Measurements from ENCODE around the gene POLE.
A peak's percentile ranks its signal among the peaks of the same experiment; 100 is the strongest.

POLE gene, protein sequence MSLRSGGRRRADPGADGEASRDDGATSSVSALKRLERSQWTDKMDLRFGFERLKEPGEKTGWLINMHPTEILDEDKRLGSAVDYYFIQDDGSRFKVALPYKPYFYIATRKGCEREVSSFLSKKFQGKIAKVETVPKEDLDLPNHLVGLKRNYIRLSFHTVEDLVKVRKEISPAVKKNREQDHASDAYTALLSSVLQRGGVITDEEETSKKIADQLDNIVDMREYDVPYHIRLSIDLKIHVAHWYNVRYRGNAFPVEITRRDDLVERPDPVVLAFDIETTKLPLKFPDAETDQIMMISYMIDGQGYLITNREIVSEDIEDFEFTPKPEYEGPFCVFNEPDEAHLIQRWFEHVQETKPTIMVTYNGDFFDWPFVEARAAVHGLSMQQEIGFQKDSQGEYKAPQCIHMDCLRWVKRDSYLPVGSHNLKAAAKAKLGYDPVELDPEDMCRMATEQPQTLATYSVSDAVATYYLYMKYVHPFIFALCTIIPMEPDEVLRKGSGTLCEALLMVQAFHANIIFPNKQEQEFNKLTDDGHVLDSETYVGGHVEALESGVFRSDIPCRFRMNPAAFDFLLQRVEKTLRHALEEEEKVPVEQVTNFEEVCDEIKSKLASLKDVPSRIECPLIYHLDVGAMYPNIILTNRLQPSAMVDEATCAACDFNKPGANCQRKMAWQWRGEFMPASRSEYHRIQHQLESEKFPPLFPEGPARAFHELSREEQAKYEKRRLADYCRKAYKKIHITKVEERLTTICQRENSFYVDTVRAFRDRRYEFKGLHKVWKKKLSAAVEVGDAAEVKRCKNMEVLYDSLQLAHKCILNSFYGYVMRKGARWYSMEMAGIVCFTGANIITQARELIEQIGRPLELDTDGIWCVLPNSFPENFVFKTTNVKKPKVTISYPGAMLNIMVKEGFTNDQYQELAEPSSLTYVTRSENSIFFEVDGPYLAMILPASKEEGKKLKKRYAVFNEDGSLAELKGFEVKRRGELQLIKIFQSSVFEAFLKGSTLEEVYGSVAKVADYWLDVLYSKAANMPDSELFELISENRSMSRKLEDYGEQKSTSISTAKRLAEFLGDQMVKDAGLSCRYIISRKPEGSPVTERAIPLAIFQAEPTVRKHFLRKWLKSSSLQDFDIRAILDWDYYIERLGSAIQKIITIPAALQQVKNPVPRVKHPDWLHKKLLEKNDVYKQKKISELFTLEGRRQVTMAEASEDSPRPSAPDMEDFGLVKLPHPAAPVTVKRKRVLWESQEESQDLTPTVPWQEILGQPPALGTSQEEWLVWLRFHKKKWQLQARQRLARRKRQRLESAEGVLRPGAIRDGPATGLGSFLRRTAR (N-terminal part only)

DNA sequence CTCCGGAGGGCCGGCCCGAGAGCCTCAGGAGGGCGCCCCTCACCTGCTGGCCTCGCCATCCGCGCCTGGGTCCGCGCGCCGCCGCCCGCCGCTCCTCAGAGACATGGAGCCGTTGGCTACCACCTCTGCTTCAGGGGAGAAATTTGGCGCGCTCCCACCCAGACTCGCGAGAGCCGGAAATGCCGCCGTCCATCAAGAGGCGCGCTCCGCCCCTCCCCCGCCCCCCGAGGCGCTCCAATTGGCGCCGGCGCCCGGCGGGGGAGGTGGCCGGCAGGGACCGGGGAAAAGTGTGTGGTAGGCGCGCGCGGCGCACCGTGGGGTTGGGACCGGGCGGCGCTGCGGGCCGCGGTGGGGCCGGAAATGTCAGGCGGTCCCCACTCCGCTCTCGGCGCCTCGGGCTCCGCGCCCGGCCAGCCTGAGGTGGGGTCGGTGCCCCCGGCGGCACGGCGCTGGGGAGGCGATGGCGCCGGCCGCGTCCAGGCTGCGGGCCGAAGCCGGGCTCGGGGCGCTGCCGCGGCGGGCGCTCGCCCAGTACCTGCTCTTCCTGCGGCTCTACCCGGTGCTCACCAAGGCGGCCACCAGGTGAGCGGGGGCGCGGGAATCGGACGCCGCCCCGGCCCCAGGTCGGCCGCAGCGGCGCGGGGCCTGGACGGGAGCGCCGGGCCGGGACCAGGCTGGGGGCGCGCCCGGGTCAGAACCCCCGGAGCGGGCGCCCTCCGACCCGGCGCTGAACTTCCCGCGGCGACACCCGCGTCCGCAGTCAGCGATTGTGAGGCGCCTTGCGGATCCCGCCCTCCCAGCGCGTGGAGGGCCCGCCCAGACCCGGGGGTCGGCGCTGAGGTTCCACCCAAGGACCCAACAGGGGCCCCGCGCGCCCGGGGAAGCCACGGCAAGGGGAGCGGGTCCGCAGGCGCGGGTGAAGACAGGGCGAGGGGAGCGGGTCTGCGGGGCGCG, at the start of gene POLE, which contains the start of gene PXMP2:
Gene POLE, minus strand, starts transcription at position 132 of the 954 bp plus-strand sequence. Its CDS starts 27 bp downstream, at position 105.
Gene PXMP2, plus strand, starts transcription at position 377 of the 954 bp plus-strand sequence. Its CDS starts 84 bp downstream, at position 461.
- DNase-seq (ENCODE audit: low spot score): peak; percentile 94

DNA sequence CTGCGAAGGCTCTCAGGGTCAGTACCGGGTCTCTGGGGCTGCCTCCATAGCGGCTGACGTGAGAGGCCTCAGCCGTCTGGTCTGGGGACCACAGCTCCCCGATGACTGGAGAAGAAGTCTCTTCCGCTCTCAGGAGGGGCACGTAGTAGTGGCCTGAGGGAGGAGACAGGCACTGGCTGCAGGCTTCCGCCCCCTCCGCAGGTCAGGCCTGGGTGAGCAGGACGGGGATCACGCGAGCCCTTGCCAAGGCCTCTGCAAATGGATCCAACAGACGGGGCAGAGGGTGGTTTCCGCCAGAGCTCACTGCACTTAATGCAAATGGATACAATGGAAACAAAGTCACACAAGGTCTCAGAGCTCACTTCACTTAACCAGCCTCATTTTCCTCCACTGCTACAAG, 49.8 kb upstream of the POLE start:
- no peak for DNase-seq (ENCODE audit: low spot score)

GRCh38 chr12:132736378-132736777, 49.2 kb upstream of the POLE start:
- no peak for DNase-seq (ENCODE audit: low spot score)

DNA sequence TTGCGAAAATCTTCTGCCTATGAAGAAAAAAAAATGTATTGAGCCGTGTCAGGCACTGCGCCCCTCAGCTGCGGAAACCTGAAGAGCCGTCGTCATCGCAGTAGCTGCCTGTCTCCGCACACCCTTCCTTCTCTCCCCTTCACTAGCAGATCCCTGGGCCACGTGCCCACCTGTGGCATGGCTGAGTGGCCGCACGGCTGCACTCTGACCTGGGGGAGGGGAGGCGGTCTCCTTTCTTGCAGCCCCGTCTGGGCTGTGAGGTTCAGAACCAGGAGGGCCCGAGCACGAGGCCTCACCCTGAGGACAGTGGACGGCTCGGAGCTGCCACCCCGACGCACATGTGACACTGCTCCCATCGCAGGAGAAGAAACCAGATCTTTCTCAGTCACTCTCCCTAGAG, 48.4 kb upstream of the POLE start:
- DNase-seq (ENCODE audit: low spot score): no peak

GRCh38 chr12:132734206-132734605, 47.1 kb upstream of the POLE start:
- no peak for DNase-seq (ENCODE audit: low spot score)

DNA sequence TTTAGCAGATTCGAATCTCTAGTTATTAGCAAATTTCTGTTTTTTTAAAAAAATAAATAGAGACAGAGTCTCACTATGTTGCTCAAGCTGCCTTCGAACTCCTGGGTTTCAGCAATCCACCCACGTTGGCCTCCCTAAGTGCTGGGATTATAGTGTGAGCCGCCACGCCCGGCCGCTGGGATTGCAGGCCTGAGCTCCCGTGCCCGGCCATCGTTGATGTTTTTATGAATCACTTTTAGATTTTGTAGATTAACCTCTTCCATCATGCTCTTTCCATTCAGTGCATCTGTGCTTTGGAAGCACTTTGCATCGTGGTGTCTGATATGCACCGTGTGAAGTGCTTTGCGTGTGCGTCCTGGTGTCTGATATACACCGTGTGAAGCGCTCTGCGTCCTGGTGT, 44.4 kb upstream of the POLE start:
- DNase-seq (ENCODE audit: low spot score): no peak

- no peak for DNase-seq (ENCODE audit: low spot score)
Measured at GRCh38 chr12:132730353-132730752, 43.2 kb upstream of the POLE start.

DNA sequence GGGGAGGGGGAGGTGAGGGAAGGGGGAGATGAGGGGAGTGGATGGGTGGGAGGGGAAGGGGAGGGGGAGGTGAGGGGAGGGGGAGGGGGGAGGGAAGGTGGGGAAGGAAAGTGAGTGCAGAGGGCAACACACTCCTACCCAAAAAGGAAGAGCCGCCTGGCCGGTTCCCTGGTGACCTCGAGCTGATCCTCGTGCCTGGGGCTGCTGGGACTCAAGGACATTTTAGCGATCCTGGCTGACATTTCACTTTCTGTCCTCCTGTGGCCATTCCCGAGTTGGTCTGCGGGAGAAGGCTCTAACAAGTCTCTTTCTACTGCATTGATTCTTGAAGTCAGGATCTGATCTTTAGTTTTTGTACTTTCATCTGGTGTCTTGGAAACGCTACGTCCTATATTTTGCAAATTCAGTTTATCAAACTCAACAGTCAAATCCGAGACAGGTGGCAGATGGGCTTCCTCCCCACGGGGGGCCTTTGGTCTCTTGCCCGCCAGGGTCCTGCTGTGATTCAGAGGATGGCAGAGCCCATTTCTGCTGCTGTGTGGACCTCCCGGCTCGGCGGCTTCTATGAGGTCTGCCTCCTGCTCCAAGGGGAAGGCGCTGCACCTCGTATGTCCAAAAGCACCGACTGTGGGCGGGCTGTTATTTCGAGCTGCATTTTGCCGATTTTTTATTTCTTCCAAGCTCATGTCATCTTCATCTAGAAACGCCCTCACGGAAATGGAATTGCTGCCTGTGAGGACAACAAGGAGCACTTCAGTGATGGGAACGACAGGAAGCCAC, 42.6 kb upstream of the POLE start:
- no peak for DNase-seq (ENCODE audit: low spot score)

DNA sequence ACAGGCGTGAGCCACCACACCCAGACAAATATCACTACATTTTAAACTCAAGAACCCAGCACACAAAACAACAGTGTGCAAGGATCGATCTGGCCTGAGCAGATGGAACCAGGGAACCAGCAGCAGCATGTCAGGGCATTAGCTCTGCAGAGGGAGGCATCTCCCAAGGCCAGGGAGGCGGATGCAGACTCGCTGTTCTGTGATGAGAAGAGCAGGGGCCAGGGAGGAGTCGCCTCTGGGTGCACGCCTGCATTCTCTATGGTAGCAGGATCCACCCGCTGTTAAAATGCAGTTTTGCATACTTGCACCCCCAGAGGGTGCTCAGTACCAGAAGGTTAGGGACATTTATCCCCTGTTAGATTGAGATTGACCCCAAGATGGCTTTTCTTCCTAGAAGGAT, 41.4 kb upstream of the POLE start:
- no peak for DNase-seq (ENCODE audit: low spot score)

DNA sequence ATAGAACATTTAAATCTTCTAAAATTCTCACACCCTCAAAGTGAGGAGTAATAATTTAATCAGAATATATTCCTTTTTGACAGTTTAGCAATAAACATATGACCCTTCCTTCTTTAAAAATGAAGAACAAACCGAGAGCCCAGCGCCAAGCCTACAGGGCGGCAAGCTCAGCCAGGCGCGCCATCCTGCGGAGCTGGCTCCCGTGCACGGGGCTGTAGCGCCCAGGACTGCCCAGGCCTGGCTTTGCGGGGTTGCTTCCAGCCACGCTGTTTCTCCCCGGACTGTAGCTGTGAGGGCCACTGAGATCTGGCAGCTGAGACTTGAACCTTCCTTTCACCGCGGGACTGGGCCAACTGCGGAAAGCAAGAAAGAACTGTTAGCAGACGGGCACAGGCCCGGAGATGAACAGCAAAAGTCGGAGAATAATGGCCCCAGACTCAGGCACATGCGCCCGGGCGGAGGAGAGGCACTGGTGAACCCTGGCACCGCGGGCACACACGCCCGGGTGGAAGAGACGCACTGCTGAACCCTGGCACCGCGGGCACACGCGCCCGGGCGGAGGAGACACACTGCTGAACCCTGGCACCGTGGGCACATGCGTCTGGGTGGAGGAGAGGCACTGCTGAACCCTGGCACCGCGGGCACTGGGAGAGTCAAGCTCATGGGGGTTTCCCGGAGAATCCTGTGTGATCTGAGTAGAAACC, 40.1 kb upstream of the POLE start:
- no peak for DNase-seq (ENCODE audit: low spot score)

GRCh38 chr12:132726386-132726785, 39.2 kb upstream of the POLE start:
- no peak for DNase-seq (ENCODE audit: low spot score)

- no peak for DNase-seq (ENCODE audit: low spot score)
Measured at GRCh38 chr12:132724506-132725241, 37.5 kb upstream of the POLE start.

GRCh38 chr12:132723764-132724140, 36.6 kb upstream of the POLE start:
- DNase-seq (ENCODE audit: low spot score): no peak

- no peak for DNase-seq (ENCODE audit: low spot score)
Measured at GRCh38 chr12:132723015-132723763, 36.0 kb upstream of the POLE start.

DNA sequence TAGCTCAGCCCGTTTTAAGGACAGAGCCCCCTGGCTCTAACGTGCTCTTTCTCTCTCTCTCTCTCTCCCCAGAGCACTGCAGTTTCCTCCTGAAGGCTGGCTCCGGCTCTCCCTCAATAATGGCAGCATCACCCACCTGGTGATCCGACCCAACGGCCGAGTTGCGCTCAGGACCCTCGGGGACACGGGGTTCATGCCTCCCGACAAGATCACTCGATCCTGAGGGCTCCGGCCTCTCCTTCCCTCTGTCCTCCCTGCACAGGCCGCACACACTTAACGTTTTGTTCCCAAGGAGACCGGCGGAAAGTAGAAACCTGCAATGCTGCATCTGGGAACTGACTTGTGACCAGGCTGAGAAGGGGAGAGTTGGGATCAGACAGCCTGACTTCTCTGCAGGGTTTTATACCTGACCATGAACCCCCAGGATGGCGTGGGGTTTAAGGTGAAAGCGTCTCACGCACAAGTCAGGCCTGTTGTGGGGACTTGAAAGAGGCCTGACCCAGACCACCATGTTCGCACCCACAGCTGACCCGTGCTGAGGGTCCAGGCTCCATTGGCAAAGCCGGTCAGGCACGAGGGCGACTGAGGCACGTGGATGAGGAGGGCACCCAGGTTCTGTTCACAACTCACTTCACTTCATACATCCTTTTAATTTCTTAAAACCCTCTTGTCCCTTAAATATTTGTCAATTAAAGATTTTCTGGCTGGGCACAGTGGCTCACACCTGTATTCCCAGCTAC, 33.6 kb upstream of the POLE start:
- no peak for DNase-seq (ENCODE audit: low spot score)

DNA sequence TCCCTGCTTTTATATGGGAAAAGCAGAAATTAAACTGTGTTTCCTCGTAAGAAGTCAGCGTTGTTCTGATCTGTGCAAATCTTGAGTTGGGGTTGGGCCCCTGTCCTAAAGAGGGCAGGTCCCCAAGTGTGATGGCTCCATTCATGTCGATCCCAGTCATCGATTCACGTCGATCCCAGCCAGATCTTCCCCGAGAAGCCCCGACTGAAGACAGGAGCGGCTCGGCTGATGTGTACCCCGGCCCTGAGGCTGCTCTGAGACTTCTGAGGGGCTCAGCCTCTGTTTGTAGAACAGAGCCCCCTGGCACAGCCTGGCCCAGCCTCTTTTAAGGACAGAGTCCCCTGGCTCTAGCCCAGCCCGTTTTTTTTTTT, 32.8 kb upstream of the POLE start:
- DNase-seq (ENCODE audit: low spot score): no peak
